Mesothelial cell of epicardium (in vitro differentiated cells): Measurements from ENCODE around the gene FBXO44. TPM values are rescaled to one million over a fixed set of nuclear protein-coding genes. Genes with fewer than 3 reads are reported as not detected.

ENCODE experiments used
- DNase-seq, 2 experiments: peaks; one replicate each; pipeline ENCODE4 v3.0.0; 2021; ENCODE audit warnings: low spot score in 2 of 2; ENCODE audit not compliant: unreplicated experiment in 2 of 2
- H3K27ac Mint-ChIP-seq: 2 replicates; pipeline ENCODE4 v1.8.0; 2021; ENCODE audit warnings: mixed read lengths
- H3K27me3 Mint-ChIP-seq: 2 replicates; pipeline ENCODE4 v1.8.0; 2021; ENCODE audit warnings: low read depth, mixed read lengths
- H3K36me3 Mint-ChIP-seq: 2 replicates; pipeline ENCODE4 v1.8.0; 2021; ENCODE audit warnings: mixed read lengths
- H3K4me1 Mint-ChIP-seq: 2 replicates; pipeline ENCODE4 v1.8.0; 2021; ENCODE audit warnings: mixed read lengths
- H3K4me3 Mint-ChIP-seq: 2 replicates; pipeline ENCODE4 v1.8.0; 2021; ENCODE audit warnings: mild to moderate bottlenecking, moderate library complexity, mixed read lengths
- H3K9me3 Mint-ChIP-seq: 2 replicates; pipeline ENCODE4 v1.8.0; 2021; ENCODE audit warnings: mixed read lengths
- CTCF ChIP-seq: fragments of 200-600 bp; sonication (generic); IDR thresholded peaks from one replicate; pipeline ENCODE4 v1.5.0; 2021; ENCODE audit warnings: antibody characterized with exemption; ENCODE audit not compliant: unreplicated experiment
- total RNA-seq: library from RNA; stranded (reverse); gene quantifications from 3 replicates; pipeline ENCODE4 v1.2.1, GENCODE V29; 2021

FBXO44 gene
- total RNA-seq, 1 donor from 2014 or later, result 39.4 TPM

- Mint-ChIP-seq H3K27ac (no peak overlapping the region), H3K36me3 (peaks cover 6% of the 10 kb centered on the region)
These were observed 16.5 kb downstream of the FBXO44 start for GRCh38 chr1:11671205-11671543.

GRCh38 chr1:11671544-11672286 is 17.0 kb downstream of the FBXO44 start:
- no peaks in the 10 kb centered on the region for H3K4me1 Mint-ChIP-seq
- no peak overlapping the region for H3K4me3 Mint-ChIP-seq
- TF ChIP-seq CTCF, result no peak
- no peak overlapping the region for H3K27ac Mint-ChIP-seq
- H3K36me3 Mint-ChIP-seq, result peaks cover 6% of the 10 kb centered on the region
- H3K27me3 Mint-ChIP-seq, result no peaks in the 10 kb centered on the region
- H3K9me3 Mint-ChIP-seq, result no peaks in the 10 kb centered on the region
- no peak for DNase-seq

More at GRCh38 chr1:11671205-11671543, 16.5 kb downstream of the FBXO44 start:
- Mint-ChIP-seq H3K4me1 (no peaks in the 10 kb centered on the region), H3K9me3 (no peaks in the 10 kb centered on the region), H3K27me3 (no peaks in the 10 kb centered on the region), H3K4me3 (no peak overlapping the region)
- DNase-seq, result no peak
- TF ChIP-seq CTCF, result no peak

- no peak overlapping the region for H3K4me3 Mint-ChIP-seq
- H3K36me3 Mint-ChIP-seq, result peaks cover 6% of the 10 kb centered on the region
- no peaks in the 10 kb centered on the region for H3K9me3 Mint-ChIP-seq
- no peak for TF ChIP-seq CTCF
- H3K27me3 Mint-ChIP-seq, result no peaks in the 10 kb centered on the region
- no peak for DNase-seq
- H3K4me1 Mint-ChIP-seq, result no peaks in the 10 kb centered on the region
- H3K27ac Mint-ChIP-seq, result no peak overlapping the region
These were observed 18.6 kb downstream of the FBXO44 start for GRCh38 chr1:11673089-11673769.

GRCh38 chr1:11674488-11674887 is 19.8 kb downstream of the FBXO44 start:
- Mint-ChIP-seq H3K27ac (no peak overlapping the region), H3K9me3 (no peaks in the 10 kb centered on the region), H3K4me3 (no peak overlapping the region), H3K4me1 (no peaks in the 10 kb centered on the region), H3K36me3 (peaks cover 4% of the 10 kb centered on the region), H3K27me3 (no peaks in the 10 kb centered on the region)
- no peak for TF ChIP-seq CTCF
- no peak for DNase-seq

GRCh38 chr1:11675325-11675724 is 20.6 kb downstream of the FBXO44 start:
- no peaks in the 10 kb centered on the region for H3K9me3 Mint-ChIP-seq
- no peak for TF ChIP-seq CTCF
- H3K36me3 Mint-ChIP-seq, result peaks cover 4% of the 10 kb centered on the region
- DNase-seq, result no peak
- peaks cover 3% of the 10 kb centered on the region for H3K4me1 Mint-ChIP-seq
- H3K4me3 Mint-ChIP-seq, result no peak overlapping the region
- no peaks in the 10 kb centered on the region for H3K27me3 Mint-ChIP-seq
- H3K27ac Mint-ChIP-seq, result no peak overlapping the region
